Neural progenitor cell (in vitro differentiated cells): ENCODE measurements around the gene TRMT61A. TPM values are rescaled to one million over a fixed set of nuclear protein-coding genes. Genes with fewer than 3 reads are reported as not detected.

Experiments
- DNase-seq: peaks from one replicate; pipeline ENCODE4 v3.0.0-alpha.2; 2016; ENCODE audit warnings: low spot score
- H2AFZ ChIP-seq: fragments of 200-600 bp; sonication (generic); replicated peaks from 2 replicates; pipeline ENCODE4 v1.6.1; 2016; ENCODE audit warnings: antibody characterized with exemption
- H3F3A ChIP-seq: fragments of 200-600 bp; sonication (generic); 2 replicates; pipeline ENCODE4 v1.6.1; 2016; ENCODE audit warnings: antibody characterized with exemption, low read depth
- H3K27ac ChIP-seq: fragments of 200-600 bp; sonication (generic); 2 replicates; pipeline ENCODE4 v1.5.1; 2016; ENCODE audit warnings: mild to moderate bottlenecking
- H3K27me3 ChIP-seq: fragments of 200-600 bp; sonication (generic); 2 replicates; pipeline ENCODE4 v1.6.1; 2016; ENCODE audit warnings: mild to moderate bottlenecking, moderate library complexity
- H3K36me3 ChIP-seq: fragments of 200-600 bp; sonication (generic); 2 replicates; pipeline ENCODE4 v1.5.1; 2016
- H3K4me1 ChIP-seq: fragments of 200-600 bp; sonication (generic); 2 replicates; pipeline ENCODE4 v1.6.1; 2016; ENCODE audit warnings: mixed run types
- H3K4me2 ChIP-seq: fragments of 200-600 bp; sonication (generic); 2 replicates; pipeline ENCODE4 v1.6.1; 2016
- H3K4me3 ChIP-seq: fragments of 200-600 bp; sonication (generic); 2 replicates; pipeline ENCODE4 v1.5.1; 2016
- H3K79me2 ChIP-seq: fragments of 200-600 bp; sonication (generic); 2 replicates; pipeline ENCODE4 v1.6.1; 2016; ENCODE audit warnings: low read depth
- H3K9ac ChIP-seq: fragments of 200-600 bp; sonication (generic); 2 replicates; pipeline ENCODE4 v1.6.1; 2016
- H3K9me3 ChIP-seq: fragments of 200-600 bp; sonication (generic); 2 replicates; pipeline ENCODE4 v1.5.1; 2016; ENCODE audit warnings: low read depth
- H4K20me1 ChIP-seq: fragments of 200-600 bp; sonication (generic); 2 replicates; pipeline ENCODE4 v1.6.1; 2016; ENCODE audit warnings: low read depth
- H3K27ac Mint-ChIP-seq: 3 replicates; pipeline ENCODE4 v1.8.0; 2021; ENCODE audit warnings: mixed read lengths
- H3K27me3 Mint-ChIP-seq: 2 replicates; pipeline ENCODE4 v1.8.0; 2022; ENCODE audit warnings: low read depth, mild to moderate bottlenecking, inconsistent platforms, moderate library complexity, mixed read lengths; ENCODE audit not compliant: insufficient read depth
- H3K36me3 Mint-ChIP-seq: 3 replicates; pipeline ENCODE4 v1.8.0; 2021; ENCODE audit warnings: mixed read lengths
- H3K4me1 Mint-ChIP-seq: 3 replicates; pipeline ENCODE4 v1.8.0; 2021; ENCODE audit warnings: mixed read lengths
- H3K4me3 Mint-ChIP-seq: 3 replicates; pipeline ENCODE4 v1.8.0; 2021; ENCODE audit warnings: mild to moderate bottlenecking, moderate library complexity, mixed read lengths
- H3K9me3 Mint-ChIP-seq: 3 replicates; pipeline ENCODE4 v1.8.0; 2020; ENCODE audit warnings: mixed read lengths
- EZH2 ChIP-seq: fragments of 200-600 bp; sonication (generic); IDR thresholded peaks from 2 replicates; pipeline ENCODE4 v1.6.1; 2017; ENCODE audit warnings: antibody characterized with exemption, mild to moderate bottlenecking, moderate library complexity
- EZH2phosphoT487 ChIP-seq: fragments of 200-600 bp; sonication (generic); IDR thresholded peaks from 2 replicates; pipeline ENCODE4 v1.6.1; 2017; ENCODE audit warnings: antibody characterized with exemption
- total RNA-seq: library from RNA; depleted of rRNA; stranded (reverse); fragments of >200 nt; gene quantifications from 2 replicates; pipeline ENCODE4 v1.2.3, GENCODE V29; 2015; ENCODE audit warnings: low replicate concordance
- TF ChIP-seq, protein P1 (sequence below): fragments of 200-600 bp; sonication (generic); IDR thresholded peaks from 2 replicates; pipeline ENCODE4 v1.5.1; 2017; ENCODE audit warnings: antibody characterized with exemption, mild to moderate bottlenecking

TRMT61A gene
- total RNA-seq, 1 donor from 2014 or later, result 1.2 TPM

DNA sequence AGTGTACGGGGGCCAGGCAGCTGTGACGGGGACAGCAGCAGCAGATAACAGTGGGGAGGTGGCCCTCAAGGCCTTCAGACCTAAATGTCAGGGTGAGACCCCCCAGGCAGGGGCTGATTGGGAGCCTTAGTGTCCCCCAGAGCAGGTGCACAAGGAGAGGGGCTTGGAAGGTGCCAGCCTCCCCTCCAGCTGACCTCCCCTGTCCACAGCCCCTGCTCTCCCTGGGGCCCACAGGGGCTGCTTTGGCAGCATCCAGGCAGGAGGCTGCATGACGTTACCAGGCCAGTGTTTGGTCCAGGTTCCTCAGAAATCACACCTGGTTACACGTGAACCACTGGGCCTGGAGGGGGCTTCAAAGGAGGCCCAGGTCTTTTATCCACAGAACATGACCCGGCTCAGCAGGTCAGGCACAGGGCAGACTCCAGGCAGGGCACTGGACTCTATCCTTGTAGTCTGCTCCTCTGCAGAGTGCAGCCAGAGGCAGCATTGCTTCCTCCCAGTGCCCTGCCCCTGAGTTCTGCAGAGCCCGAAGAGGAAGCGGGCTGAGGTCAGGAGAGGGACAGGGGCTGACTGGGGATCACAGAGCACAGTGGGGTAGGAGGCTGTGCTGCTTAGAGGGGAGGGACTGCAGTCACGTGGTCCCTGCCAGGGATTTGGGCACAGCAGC, 2.6 kb upstream of the TRMT61A start:
- no peak overlapping the region for H3K4me3 ChIP-seq
- no peaks in the 10 kb centered on the region for H3K36me3 ChIP-seq
- Mint-ChIP-seq H3K4me3 (no peak overlapping the region), H3K27me3 (peaks cover 11% of the 10 kb centered on the region), H3K27ac (peak overlapping the region; percentile 50), H3K36me3 (no peaks in the 10 kb centered on the region), H3K4me1 (peaks cover 51% of the 10 kb centered on the region), H3K9me3 (no peaks in the 10 kb centered on the region)
- peaks cover 23% of the 10 kb centered on the region for H3F3A ChIP-seq
- DNase-seq, result no peak
- H3K4me2 ChIP-seq, result no peak overlapping the region
- peaks cover 31% of the 10 kb centered on the region for H3K27me3 ChIP-seq
- H3K9ac ChIP-seq, result no peak overlapping the region
- H2AFZ ChIP-seq, result no peak overlapping the region
- peaks cover 28% of the 10 kb centered on the region for H3K4me1 ChIP-seq
- peaks cover 27% of the 10 kb centered on the region for H3K79me2 ChIP-seq
- no peaks in the 10 kb centered on the region for H3K9me3 ChIP-seq
- TF ChIP-seq, protein P1, sequence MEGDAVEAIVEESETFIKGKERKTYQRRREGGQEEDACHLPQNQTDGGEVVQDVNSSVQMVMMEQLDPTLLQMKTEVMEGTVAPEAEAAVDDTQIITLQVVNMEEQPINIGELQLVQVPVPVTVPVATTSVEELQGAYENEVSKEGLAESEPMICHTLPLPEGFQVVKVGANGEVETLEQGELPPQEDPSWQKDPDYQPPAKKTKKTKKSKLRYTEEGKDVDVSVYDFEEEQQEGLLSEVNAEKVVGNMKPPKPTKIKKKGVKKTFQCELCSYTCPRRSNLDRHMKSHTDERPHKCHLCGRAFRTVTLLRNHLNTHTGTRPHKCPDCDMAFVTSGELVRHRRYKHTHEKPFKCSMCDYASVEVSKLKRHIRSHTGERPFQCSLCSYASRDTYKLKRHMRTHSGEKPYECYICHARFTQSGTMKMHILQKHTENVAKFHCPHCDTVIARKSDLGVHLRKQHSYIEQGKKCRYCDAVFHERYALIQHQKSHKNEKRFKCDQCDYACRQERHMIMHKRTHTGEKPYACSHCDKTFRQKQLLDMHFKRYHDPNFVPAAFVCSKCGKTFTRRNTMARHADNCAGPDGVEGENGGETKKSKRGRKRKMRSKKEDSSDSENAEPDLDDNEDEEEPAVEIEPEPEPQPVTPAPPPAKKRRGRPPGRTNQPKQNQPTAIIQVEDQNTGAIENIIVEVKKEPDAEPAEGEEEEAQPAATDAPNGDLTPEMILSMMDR, result no peak
- TF ChIP-seq EZH2phosphoT487 (no peak), EZH2 (no peak)
- H4K20me1 ChIP-seq, result peaks cover 31% of the 10 kb centered on the region
- no peak overlapping the region for H3K27ac ChIP-seq

DNA sequence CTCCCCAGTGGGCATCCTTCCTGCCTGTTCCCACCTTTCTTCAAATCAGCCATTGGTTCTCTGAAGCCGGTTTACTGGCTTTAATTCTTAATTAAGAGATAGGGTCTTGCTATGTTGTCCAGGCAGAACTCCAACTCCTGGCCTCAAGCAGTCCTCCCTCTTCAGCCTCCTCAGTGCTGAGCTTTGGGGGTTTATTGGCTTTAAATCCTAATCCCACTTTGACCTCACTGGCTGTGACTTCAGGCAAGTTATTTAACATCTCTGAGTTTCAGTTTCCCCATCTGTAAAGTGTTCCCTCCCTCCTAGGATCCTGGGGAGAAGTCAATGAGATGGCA, 2.1 kb upstream of the TRMT61A start:
- Mint-ChIP-seq H3K27me3 (peaks cover 11% of the 10 kb centered on the region), H3K36me3 (no peaks in the 10 kb centered on the region), H3K4me1 (peaks cover 51% of the 10 kb centered on the region), H3K27ac (peak overlapping the region; percentile 69), H3K4me3 (peak overlapping the region; percentile 96), H3K9me3 (no peaks in the 10 kb centered on the region)
- Histone ChIP-seq H3K79me2 (peaks cover 22% of the 10 kb centered on the region), H3K4me3 (no peak overlapping the region), H2AFZ (no peak overlapping the region), H3F3A (peaks cover 18% of the 10 kb centered on the region), H3K9me3 (no peaks in the 10 kb centered on the region), H3K27ac (no peak overlapping the region), H3K9ac (no peak overlapping the region), H3K36me3 (no peaks in the 10 kb centered on the region), H3K4me2 (no peak overlapping the region), H3K27me3 (peaks cover 26% of the 10 kb centered on the region), H4K20me1 (peaks cover 31% of the 10 kb centered on the region), H3K4me1 (peaks cover 28% of the 10 kb centered on the region)
- no peak for DNase-seq
- TF ChIP-seq EZH2phosphoT487, result no peak
- TF ChIP-seq, protein P1, result no peak
- no peak for TF ChIP-seq EZH2

DNA sequence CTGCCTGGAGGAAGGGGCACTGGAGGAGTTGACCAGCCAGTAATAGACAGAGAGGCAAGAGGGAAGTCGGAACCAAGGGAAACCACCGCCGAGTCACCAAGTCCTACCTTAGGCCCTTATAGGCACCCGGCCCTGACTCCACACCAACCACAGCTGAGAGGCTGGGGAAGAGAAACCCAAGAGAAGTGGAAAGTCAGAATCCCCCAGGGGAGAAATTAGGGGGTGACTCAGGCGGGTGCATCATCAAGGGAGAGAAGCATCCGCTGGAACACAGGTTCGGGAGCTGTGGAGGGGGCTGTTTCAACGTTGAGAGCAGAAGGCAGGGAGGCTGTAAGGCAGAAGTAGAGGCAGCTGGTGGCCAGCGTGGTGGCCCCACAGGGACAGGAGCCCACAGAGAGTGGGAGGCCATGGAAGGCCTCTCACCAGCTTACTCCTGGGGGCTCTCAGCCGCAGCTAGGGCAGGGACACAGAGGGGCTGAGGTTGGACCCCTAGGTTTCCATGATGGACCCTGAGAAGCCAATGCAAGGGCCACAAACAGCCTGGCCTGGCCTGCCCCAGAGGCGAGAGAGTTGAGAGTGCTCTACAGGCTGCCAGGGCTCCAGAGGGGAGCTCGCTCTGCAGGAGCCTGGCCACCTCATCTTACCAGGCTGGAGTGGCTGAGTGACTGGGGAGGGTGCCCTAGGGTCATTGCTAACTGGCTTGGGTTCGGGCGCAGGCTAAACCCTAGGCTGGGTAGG, 1.4 kb upstream of the TRMT61A start:
- no peaks in the 10 kb centered on the region for H3K9me3 ChIP-seq
- DNase-seq, result no peak
- peaks cover 28% of the 10 kb centered on the region for H3K4me1 ChIP-seq
- Mint-ChIP-seq H3K36me3 (no peaks in the 10 kb centered on the region), H3K27me3 (peaks cover 11% of the 10 kb centered on the region), H3K4me1 (peaks cover 51% of the 10 kb centered on the region), H3K9me3 (no peaks in the 10 kb centered on the region), H3K27ac (peak overlapping the region; percentile 69), H3K4me3 (peak overlapping the region; percentile 96)
- peaks cover 15% of the 10 kb centered on the region for H3F3A ChIP-seq
- H3K4me2 ChIP-seq, result peak overlapping the region; percentile 93
- H3K79me2 ChIP-seq, result peaks cover 17% of the 10 kb centered on the region
- no peak for TF ChIP-seq EZH2phosphoT487
- TF ChIP-seq EZH2, result no peak
- TF ChIP-seq, protein P1, result no peak
- no peak overlapping the region for H3K4me3 ChIP-seq
- H4K20me1 ChIP-seq, result peaks cover 28% of the 10 kb centered on the region
- H3K36me3 ChIP-seq, result no peaks in the 10 kb centered on the region
- H2AFZ ChIP-seq, result no peak overlapping the region
- no peak overlapping the region for H3K27ac ChIP-seq
- no peak overlapping the region for H3K9ac ChIP-seq
- peaks cover 22% of the 10 kb centered on the region for H3K27me3 ChIP-seq
